Lower lobe of right lung (tissue), 2 donors: Measurements from ENCODE around the gene SART3. TPM values are rescaled to one million over a fixed set of nuclear protein-coding genes. Genes with fewer than 3 reads are reported as not detected.

Experiments used
- ATAC-seq, 2 donors: fragments of 200-7000 bp; cut with Tn5 transposase; one replicate each; pipeline ENCODE4 v1.9.1; 2020 to 2022; ENCODE audit warnings: mild to moderate bottlenecking in 2 of 2, moderate library complexity in 2 of 2
- DNase-seq: peaks from one replicate; pipeline ENCODE4 v3.0.0-alpha.2; 2020
- H3K27ac ChIP-seq: fragments of 200-600 bp; one replicate; pipeline ENCODE4 v1.8.0; 2022
- H3K27me3 ChIP-seq: fragments of 200-600 bp; one replicate; pipeline ENCODE4 v1.8.0; 2022; ENCODE audit warnings: low read depth
- H3K36me3 ChIP-seq: fragments of 200-600 bp; one replicate; pipeline ENCODE4 v1.8.0; 2022; ENCODE audit warnings: mild to moderate bottlenecking
- H3K4me1 ChIP-seq: fragments of 200-600 bp; one replicate; pipeline ENCODE4 v1.8.0; 2022
- H3K4me3 ChIP-seq: fragments of 200-600 bp; one replicate; pipeline ENCODE4 v1.8.0; 2022; ENCODE audit warnings: mild to moderate bottlenecking
- H3K9me3 ChIP-seq: fragments of 200-600 bp; one replicate; pipeline ENCODE4 v1.8.0; 2022
- CTCF ChIP-seq: fragments of 200-600 bp; IDR thresholded peaks from one replicate; pipeline ENCODE4 v1.8.0; 2022; ENCODE audit warnings: antibody characterized with exemption, mild to moderate bottlenecking
- intact Hi-C: fragments of 100-400 bp; cut with DNase I; formaldehyde crosslinking; loops from one replicate; pipeline ENCODE4 v1.11.0; 2022
- total RNA-seq: library from RNA; stranded (reverse); fragmentation: NEBNext Ultra II Directional; extraction: Animal tissue kit (Norgen Biotek cat#: 25700); gene quantifications from one replicate; pipeline ENCODE4 v1.2.1, GENCODE V29; 2021
- donor health status: DM: no; HTN: yes; CAD: no; lungs with severe emphysema.

Gene SART3
- total RNA-seq, 1 donor from 2014 or later: 42.8 TPM

- ATAC-seq (no peak), DNase-seq (no peak)
- Histone ChIP-seq H3K27ac (no peak overlapping the region), H3K4me3 (no peak overlapping the region), H3K4me1 (peaks cover 58% of the 10 kb centered on the region), H3K27me3 (no peaks in the 10 kb centered on the region), H3K9me3 (no peaks in the 10 kb centered on the region), H3K36me3 (peaks cover 64% of the 10 kb centered on the region)
- TF ChIP-seq CTCF: no peak
- intact Hi-C loops: no loop called here
Observed at GRCh38 chr12:108565146-108565545, 4.2 kb upstream of the SART3 start.

- peaks cover 60% of the 10 kb centered on the region for H3K36me3 ChIP-seq
- no peaks in the 10 kb centered on the region for H3K9me3 ChIP-seq
- TF ChIP-seq CTCF: no peak
- no peaks in the 10 kb centered on the region for H3K27me3 ChIP-seq
- no peak for ATAC-seq
- intact Hi-C loops: no loop called here
- H3K4me3 ChIP-seq: no peak overlapping the region
- no peak for DNase-seq
- H3K4me1 ChIP-seq: peaks cover 62% of the 10 kb centered on the region
- H3K27ac ChIP-seq: no peak overlapping the region
Observed at GRCh38 chr12:108564724-108565123, 3.8 kb upstream of the SART3 start.

GRCh38 chr12:108563804-108564151 is 2.8 kb upstream of the SART3 start:
- H3K27me3 ChIP-seq: no peaks in the 10 kb centered on the region
- H3K36me3 ChIP-seq: peaks cover 50% of the 10 kb centered on the region
- ATAC-seq (no peak), DNase-seq (no peak)
- peaks cover 72% of the 10 kb centered on the region for H3K4me1 ChIP-seq
- no peaks in the 10 kb centered on the region for H3K9me3 ChIP-seq
- peak overlapping the region; percentile 93 for H3K27ac ChIP-seq
- H3K4me3 ChIP-seq: peak overlapping the region; percentile 100
- intact Hi-C loops: no loop called here
- TF ChIP-seq CTCF: no peak

- Histone ChIP-seq H3K4me3 (peak overlapping the region; percentile 100), H3K27ac (peak overlapping the region; percentile 93), H3K4me1 (peaks cover 73% of the 10 kb centered on the region), H3K27me3 (no peaks in the 10 kb centered on the region), H3K9me3 (no peaks in the 10 kb centered on the region), H3K36me3 (peaks cover 46% of the 10 kb centered on the region)
- intact Hi-C loops: no loop called here
- TF ChIP-seq CTCF: peak; percentile 84
- ATAC-seq (peak; percentile 62 to 70), DNase-seq (peak; percentile 86)
Observed at GRCh38 chr12:108563136-108563803, 2.3 kb upstream of the SART3 start.

GRCh38 chr12:108562348-108563135 is 1.6 kb upstream of the SART3 start, which contains the start of gene ISCU:
ISCU (plus strand) TSS chr12:108562596; CDS start chr12:108562623, 27 bp downstream.
- H3K27ac ChIP-seq: peak within 1 kb of the TSS; percentile 93
- peak within 1 kb of the TSS; percentile 100 for H3K4me3 ChIP-seq
- H3K9me3 ChIP-seq: no peaks in the 10 kb centered on the region
- ATAC-seq: peak; percentile 93 to 95
- no peaks in the 10 kb centered on the region for H3K27me3 ChIP-seq
- peaks cover 46% of the 10 kb centered on the region for H3K36me3 ChIP-seq
- no peak for TF ChIP-seq CTCF
- peak; percentile 97 for DNase-seq
- intact Hi-C loops: no loop called here
- H3K4me1 ChIP-seq: peaks cover 73% of the 10 kb centered on the region
